Stimulated activated CD8-positive, alpha-beta memory T cell treated with anti-CD3 and anti-CD28 coated beads, Interleukin-7, amount 100 ng/mL, for 48 hours (primary cell): Measurements from ENCODE around the gene ID3.
A peak's percentile ranks its signal among the peaks of the same experiment; 100 is the strongest.
"Not testable (repeated sequence)": the region's sequence is repeated elsewhere in the genome, so short reads cannot be mapped to it uniquely, and the experiment has no call there.

Source experiments
- DNase-seq, 2 donors: peaks; one replicate each; pipeline ENCODE4 v3.0.0-alpha.2; 2020; ENCODE audit warnings: low read depth in 1 of 2; ENCODE audit errors: extremely low read depth in 1 of 2

ID3 gene

GRCh38 chr1:23553231-23554126 lies 5.8 kb downstream of the ID3 start:
- no peak for DNase-seq

GRCh38 chr1:23551849-23552248 lies 7.5 kb downstream of the ID3 start:
- no peak for DNase-seq

- no peak for DNase-seq
These were observed 10.6 kb downstream of the ID3 start for GRCh38 chr1:23548704-23549143.

GRCh38 chr1:23546897-23547584 lies 12.3 kb downstream of the ID3 start:
- DNase-seq, result no peak

DNA sequence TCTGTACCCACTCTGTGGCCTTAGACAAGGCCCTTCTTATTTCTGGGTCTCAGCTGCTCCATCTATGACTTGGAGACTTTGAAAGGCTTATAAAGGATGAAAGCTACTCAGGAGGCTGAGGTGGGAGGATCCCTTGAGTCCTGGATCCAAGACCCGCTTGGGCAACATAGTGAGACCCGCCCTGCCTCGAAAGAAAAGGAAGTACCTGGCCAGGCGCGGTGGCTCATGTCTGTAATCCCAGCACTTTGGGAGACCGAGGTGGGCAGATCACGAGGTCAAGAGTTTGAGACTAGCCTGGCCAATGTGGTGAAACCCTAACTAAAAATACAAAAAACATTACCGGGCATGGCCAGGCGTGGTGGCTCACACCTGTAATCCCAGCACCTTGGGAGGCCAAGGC lies 13.4 kb downstream of the ID3 start:
- DNase-seq, result no peak

DNA sequence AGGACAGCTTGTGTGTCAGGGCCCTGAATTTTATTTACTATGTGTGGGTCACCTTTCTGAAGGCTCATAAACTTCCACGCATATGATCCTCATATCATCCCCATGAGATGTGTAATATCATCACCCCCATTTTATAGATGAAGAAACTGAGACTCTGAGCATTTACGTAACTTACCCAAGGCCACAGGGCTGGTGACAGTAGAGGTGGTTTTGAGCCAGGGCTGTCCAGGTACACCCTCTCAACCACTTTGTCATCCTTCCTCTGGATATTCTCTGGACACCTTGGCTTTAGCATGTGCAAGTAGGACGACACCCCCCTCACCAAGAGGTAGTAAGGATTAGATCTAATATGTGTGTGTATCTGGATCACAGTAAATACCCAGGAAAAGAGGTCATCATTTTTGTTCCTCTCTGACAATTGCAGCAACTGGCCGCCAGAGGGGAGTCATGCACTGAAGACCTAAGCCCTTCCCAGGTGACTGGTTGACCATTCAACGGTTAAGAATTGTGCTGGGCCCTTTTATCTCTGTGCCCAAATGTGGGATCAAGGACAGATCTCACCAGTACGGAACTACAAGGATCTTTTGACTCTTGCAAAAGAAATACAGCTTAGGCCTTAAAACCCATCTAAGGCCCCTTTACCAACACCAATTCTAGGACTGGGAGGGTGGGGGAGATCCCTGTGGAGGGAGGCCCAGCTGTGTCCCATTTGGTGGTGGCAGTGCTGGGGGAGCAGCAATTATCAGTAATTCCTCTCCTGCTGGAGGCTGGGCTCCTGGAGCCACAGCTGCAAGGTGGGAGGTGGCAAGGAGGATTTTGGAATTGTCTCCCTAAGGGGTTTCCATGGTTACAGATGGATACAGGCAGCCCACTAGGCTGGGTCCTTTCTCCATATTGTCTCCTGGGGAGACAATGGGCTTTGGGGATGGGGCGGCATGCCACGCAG lies 14.6 kb downstream of the ID3 start:
- DNase-seq, result peak in 1 of 2 donors; percentile 60

GRCh38 chr1:23543707-23544443 lies 15.4 kb downstream of the ID3 start:
- no peak for DNase-seq

DNA sequence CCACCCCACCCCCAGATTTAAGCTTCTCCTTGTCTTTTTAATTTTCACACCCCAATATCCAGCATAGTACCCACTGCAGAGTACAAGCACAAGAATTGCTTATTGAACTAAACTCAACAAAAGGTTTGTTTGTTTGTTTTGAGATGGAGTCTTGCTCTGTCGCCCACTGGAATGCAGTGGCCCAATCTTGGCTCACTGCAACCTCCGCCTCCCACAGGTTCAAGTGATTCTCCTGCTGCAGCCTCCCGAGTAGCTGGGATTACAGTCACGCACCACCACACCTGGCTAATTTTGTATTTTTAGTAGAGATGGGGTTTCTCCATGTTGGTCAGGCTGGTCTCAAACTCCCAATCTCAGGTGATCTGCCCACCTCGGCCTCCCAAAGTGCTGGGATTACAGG lies 16.4 kb downstream of the ID3 start:
- not testable (repeated sequence) for DNase-seq

DNA sequence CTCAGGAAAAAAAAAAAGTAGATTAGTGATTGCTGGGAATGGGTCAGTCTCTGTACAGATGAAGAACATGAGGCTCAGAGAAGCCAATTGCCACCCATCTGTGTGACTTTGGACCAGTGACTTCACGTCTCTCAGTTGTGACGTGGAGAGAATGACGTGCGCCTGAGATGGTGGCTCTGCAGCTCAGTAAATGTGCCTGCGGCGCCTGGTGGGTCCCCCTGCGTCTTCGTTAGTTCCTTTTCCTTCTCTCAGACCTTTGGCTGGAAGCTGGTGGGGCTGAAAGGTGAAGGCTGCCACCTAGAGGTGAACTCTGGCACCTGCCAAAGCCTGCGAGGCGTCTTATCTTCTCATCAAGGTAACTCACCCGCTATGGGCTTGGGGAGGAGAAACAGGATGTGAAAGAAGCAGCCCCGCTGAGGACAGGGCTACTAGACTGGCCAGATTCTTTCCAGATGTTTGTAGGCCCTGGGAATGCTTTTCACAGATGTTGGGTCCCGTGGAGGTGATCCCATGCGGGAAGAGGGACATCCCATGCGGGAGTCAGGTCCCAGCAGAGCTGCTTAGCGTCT lies 19.5 kb downstream of the ID3 start:
- DNase-seq, result peak; percentile 72 to 87

DNA sequence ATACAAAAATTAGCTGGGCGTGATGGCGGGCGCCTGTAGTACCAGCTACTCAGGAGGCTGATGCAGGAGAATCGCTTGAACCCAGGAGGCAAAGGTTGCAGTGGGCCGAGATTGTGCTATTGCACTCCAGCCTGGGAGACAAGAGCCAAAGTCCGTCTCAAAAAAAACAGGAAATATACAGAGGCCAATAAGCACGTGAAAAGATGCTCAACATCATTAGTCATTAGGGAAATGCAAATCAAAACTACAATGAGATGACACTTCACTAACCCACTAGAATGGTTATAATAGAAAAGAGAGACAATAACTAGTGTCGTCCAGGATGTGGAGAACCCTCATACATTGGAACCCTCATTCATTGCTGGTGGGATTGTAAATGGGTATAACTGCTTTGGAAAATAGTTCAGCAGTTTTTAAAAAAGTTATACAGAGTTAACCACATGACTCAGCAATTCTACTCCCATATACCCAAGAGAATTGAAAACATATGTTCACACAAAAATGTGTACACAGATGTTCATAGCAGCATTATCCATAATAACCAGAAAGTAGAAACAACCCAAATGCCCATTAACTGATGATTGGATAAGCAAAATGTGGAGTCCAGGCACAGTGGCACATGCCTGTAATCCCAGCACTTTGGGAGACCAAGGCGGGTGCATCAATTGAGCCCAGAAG lies 21.9 kb downstream of the ID3 start:
- no peak for DNase-seq

DNA sequence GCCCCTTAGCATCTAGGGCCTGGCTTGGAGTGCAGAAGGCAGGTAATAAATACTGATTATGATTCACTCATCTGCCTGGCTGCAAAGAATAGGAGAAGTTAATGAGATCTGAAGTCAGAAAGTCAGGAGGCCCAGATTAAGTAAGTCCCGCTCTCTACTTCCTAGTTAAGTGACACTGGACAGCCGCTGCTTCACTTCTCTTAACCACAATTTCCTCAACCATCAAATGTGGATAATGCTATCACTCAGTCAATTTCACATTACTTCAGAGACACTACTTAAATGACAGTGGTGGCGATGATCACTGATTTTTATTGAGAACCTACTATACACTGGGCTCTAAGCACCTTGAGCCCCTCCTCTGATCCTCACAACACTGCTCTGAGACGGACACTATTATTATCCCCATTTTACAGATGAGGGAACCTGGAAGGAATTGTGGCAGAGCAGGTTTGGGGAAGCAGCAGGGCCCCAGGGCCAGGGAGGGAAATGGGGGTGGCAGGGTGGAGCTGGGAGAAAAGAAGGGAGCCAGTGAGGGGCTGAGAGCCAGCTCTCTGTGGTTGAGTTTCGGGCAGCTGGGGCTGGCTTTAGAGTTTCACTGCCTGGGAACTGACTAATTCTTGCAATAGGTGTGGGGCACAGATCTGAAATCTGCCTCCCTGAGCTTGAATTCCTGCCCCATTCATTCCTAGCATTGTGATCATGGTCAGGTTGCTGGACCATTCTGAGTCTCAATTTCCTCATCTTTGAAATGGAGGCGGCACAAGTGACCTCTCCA lies 25.9 kb downstream of the ID3 start:
- DNase-seq, result no peak

- DNase-seq, result no peak
These were observed 27.7 kb downstream of the ID3 start for GRCh38 chr1:23531562-23532094.

GRCh38 chr1:23530747-23531561 lies 28.3 kb downstream of the ID3 start, which contains the start of gene E2F2:
Gene E2F2, minus strand, starts transcription at chr1:23531233. Its CDS starts 440 bp downstream, at chr1:23530793.
- peak; percentile 65 to 75 for DNase-seq

- DNase-seq, result no peak
These were observed 29.1 kb downstream of the ID3 start for GRCh38 chr1:23530087-23530746.

GRCh38 chr1:23529146-23530086 lies 29.9 kb downstream of the ID3 start:
- DNase-seq, result no peak
